ENCODE data around the gene MUS81.

GRCh38 chr11:65885231-65885630, 25.0 kb downstream of the MUS81 start:
- TF ChIP-seq CTCF (IDR thresholded peaks at IDR 0.05), result no peak
- TF ChIP-seq EZH2 (IDR thresholded peaks at IDR 0.05), result no peak
- no peak for TF ChIP-seq EZH2phosphoT487 (IDR thresholded peaks at IDR 0.05)
